Stomach (tissue), 4 donors: Measurements from ENCODE around the gene NDUFAF5.

Source experiments
- POLR2AphosphoS5 ChIP-seq, 3 donors: sonication (generic); formaldehyde crosslinking; IDR thresholded peaks; one replicate each; pipeline ENCODE4 v1.6.1; 2016; ENCODE audit warnings: antibody characterized with exemption in 3 of 3
- TF ChIP-seq, protein P1 (sequence below), 7 experiments: fragments of 450-650 bp in 4 of 7; fragments of 200-600 bp in 3 of 7; sonication (generic) in 3 of 7; IDR thresholded peaks; one replicate each; pipeline ENCODE4 v1.5.1; 2016 to 2019; ENCODE audit warnings: antibody characterized with exemption in 7 of 7, control low read depth in 2 of 7, mild to moderate bottlenecking in 1 of 7

DNA sequence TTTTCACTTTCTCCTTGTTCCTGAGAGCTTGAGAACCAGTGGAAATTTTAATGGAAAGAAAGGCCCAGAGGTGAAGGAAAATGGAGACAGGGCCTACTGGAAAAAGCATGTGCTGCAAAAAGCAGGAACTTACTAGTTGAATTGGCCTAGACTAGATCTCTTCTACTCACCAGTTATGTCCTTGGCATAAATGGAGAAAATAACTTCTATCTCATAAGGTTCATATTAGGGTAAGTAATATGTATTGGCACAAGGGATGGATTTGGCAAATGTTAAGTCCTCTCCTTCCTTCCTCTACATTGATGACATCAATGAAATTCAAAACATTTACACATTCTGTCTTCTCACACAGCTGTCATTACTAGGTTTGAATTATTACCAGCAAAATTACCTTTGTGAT, 74.0 kb downstream of the NDUFAF5 start:
- TF ChIP-seq, protein P1, sequence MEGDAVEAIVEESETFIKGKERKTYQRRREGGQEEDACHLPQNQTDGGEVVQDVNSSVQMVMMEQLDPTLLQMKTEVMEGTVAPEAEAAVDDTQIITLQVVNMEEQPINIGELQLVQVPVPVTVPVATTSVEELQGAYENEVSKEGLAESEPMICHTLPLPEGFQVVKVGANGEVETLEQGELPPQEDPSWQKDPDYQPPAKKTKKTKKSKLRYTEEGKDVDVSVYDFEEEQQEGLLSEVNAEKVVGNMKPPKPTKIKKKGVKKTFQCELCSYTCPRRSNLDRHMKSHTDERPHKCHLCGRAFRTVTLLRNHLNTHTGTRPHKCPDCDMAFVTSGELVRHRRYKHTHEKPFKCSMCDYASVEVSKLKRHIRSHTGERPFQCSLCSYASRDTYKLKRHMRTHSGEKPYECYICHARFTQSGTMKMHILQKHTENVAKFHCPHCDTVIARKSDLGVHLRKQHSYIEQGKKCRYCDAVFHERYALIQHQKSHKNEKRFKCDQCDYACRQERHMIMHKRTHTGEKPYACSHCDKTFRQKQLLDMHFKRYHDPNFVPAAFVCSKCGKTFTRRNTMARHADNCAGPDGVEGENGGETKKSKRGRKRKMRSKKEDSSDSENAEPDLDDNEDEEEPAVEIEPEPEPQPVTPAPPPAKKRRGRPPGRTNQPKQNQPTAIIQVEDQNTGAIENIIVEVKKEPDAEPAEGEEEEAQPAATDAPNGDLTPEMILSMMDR (IDR thresholded peaks at IDR 0.05): no peak
- no peak for TF ChIP-seq POLR2AphosphoS5 (IDR thresholded peaks at IDR 0.05)
